NT2/D1 (cell line): ENCODE data around the gene CTBP2.

ENCODE experiments used
- SUZ12 ChIP-seq: IDR thresholded peaks from 2 replicates; pipeline ENCODE4 v1.6.1; 2011; ENCODE audit not compliant: insufficient read length, insufficient read depth; ENCODE audit errors: extremely low read depth
- YY1 ChIP-seq: IDR thresholded peaks from 2 replicates; pipeline ENCODE4 v1.6.1; 2011; ENCODE audit not compliant: insufficient read length, insufficient read depth
- ZNF274 ChIP-seq: IDR thresholded peaks from 2 replicates; pipeline ENCODE4 v1.6.1; 2011; ENCODE audit warnings: mild to moderate bottlenecking, low read depth, low read length

GRCh38 chr10:124966008-124966407 lies 194.4 kb downstream of the CTBP2 start:
- TF ChIP-seq ZNF274 (no peak), YY1 (no peak), SUZ12 (no peak)
